GM12878 (cell line): ENCODE data around the gene RDH5. TPM values are rescaled to one million over a fixed set of nuclear protein-coding genes. Genes with fewer than 3 reads are reported as not detected.

Source experiments
- ATAC-seq: fragments of 200-7000 bp; cut with Tn5 transposase; 3 replicates; pipeline ENCODE4 v1.9.1; 2020; ENCODE audit warnings: mild to moderate bottlenecking, moderate library complexity
- BruUV-seq: library from RNA; stranded (reverse); fragments of 400-500 nt; replicated peaks from 2 replicates; lab custom pipeline; 2021; lab: Mats Ljungman, UMichigan
- CTCF ChIA-PET: fragments of 300-600 bp; sonication (Branson Sonifier 250); formaldehyde crosslinking; extraction: SDS; loops from one replicate; lab custom pipeline; 2021; ENCODE audit warnings: inconsistent platforms; lab: Yijun Ruan, JAX
- POLR2A ChIA-PET: fragments of 350-600 bp; formaldehyde crosslinking; extraction: SDS; loops from one replicate; lab custom pipeline; 2021; ENCODE audit warnings: inconsistent platforms; lab: Charles Lee
- RAD21 ChIA-PET: fragments of 300-600 bp; sonication (Branson Sonifier 250); formaldehyde crosslinking; loops from one replicate; lab custom pipeline; 2023; ENCODE audit warnings: antibody characterized with exemption; ENCODE audit not compliant: unreplicated experiment; lab: Charles Lee
- SMC1A ChIA-PET: fragments of 300-600 bp; sonication (Branson Sonifier 250); formaldehyde crosslinking; loops from one replicate; lab custom pipeline; 2023; ENCODE audit not compliant: unreplicated experiment, uncharacterized antibody; lab: Charles Lee
- DNase-seq: peaks from one replicate; pipeline ENCODE4 v3.0.0-alpha.2; 2011; ENCODE audit warnings: low read depth, low spot score
- FAIRE-seq: peaks from 3 replicates; lab custom pipeline; 2011; peaks lifted over from hg19 to GRCh38; lab: Jason Lieb, UNC
- H2AFZ ChIP-seq: 2 replicates; pipeline ENCODE4 v1.6.0; 2011; ENCODE audit warnings: low read depth, low read length, control low read depth; ENCODE audit not compliant: control insufficient read depth
- H3K27ac ChIP-seq: 2 replicates; pipeline ENCODE4 v1.5.1; 2011; ENCODE audit warnings: control low read depth; ENCODE audit not compliant: control insufficient read depth, insufficient read depth
- H3K27me3 ChIP-seq, 2 experiments: replicated peaks in 1 of 2; 2 replicates each; pipeline versions ENCODE4 v1.6.0 to v1.6.1; 2011; ENCODE audit warnings: low read length in 1 of 2; ENCODE audit not compliant: control insufficient read depth in 2 of 2, insufficient read depth in 2 of 2
- H3K36me3 ChIP-seq, 2 experiments: 2 replicates each; pipeline ENCODE4 v1.5.1; 2011; ENCODE audit warnings: low read length in 1 of 2; ENCODE audit not compliant: control insufficient read depth in 2 of 2, insufficient read depth in 2 of 2
- H3K4me1 ChIP-seq: 2 replicates; pipeline ENCODE4 v1.6.1; 2011; ENCODE audit warnings: mild to moderate bottlenecking, low read length, moderate library complexity, mixed read lengths; ENCODE audit not compliant: control insufficient read depth, insufficient read depth
- H3K4me2 ChIP-seq: 2 replicates; pipeline ENCODE4 v1.6.0; 2011; ENCODE audit warnings: control low read depth; ENCODE audit not compliant: control insufficient read depth, insufficient read depth
- H3K4me3 ChIP-seq: fragments of 200-600 bp; sonication (generic); 2 replicates; pipeline ENCODE4 v1.5.1; 2016
- H3K79me2 ChIP-seq: 2 replicates; pipeline ENCODE4 v1.6.0; 2011; ENCODE audit warnings: low read length; ENCODE audit not compliant: control insufficient read depth, insufficient read depth
- H3K9ac ChIP-seq: 2 replicates; pipeline ENCODE4 v1.8.0; 2011; ENCODE audit warnings: low read length, control low read depth, mixed read lengths; ENCODE audit not compliant: control insufficient read depth, insufficient read depth
- H3K9me3 ChIP-seq: replicated peaks from 3 replicates; pipeline ENCODE4 v1.5.1; 2011; ENCODE audit warnings: mild to moderate bottlenecking, low read length; ENCODE audit not compliant: control insufficient read depth, insufficient read depth
- H4K20me1 ChIP-seq: 2 replicates; pipeline ENCODE4 v1.6.0; 2011; ENCODE audit not compliant: control insufficient read depth, insufficient read depth
- BCL11A ChIP-seq: IDR thresholded peaks from 2 replicates; pipeline ENCODE4 v1.6.1; 2011; ENCODE audit warnings: low read depth, low read length
- BRCA1 ChIP-seq: IDR thresholded peaks from 2 replicates; pipeline ENCODE4 v1.6.1; 2011; ENCODE audit warnings: low read depth, low read length, improper control_type of control experiment
- CUX1 ChIP-seq: IDR thresholded peaks from 2 replicates; pipeline ENCODE4 v1.6.1; 2012; ENCODE audit warnings: improper control_type of control experiment, low read depth, low read length; ENCODE audit not compliant: insufficient replicate concordance
- EP300 ChIP-seq, 2 experiments: fragments of 150-350 bp in 1 of 2; IDR thresholded peaks; 2 replicates each; pipeline ENCODE4 v1.6.1; 2011 to 2012; ENCODE audit warnings: low read depth in 2 of 2, low read length in 2 of 2, borderline replicate concordance in 1 of 2, improper control_type of control experiment in 1 of 2, inconsistent platforms in 1 of 2; ENCODE audit not compliant: control insufficient read depth in 1 of 2
- FOXK2 ChIP-seq: fragments of 450-650 bp; IDR thresholded peaks from 2 replicates; pipeline ENCODE4 v1.6.1; 2017; ENCODE audit warnings: mild to moderate bottlenecking, moderate library complexity
- KAT2A ChIP-seq: conservative IDR thresholded peaks from 2 replicates; pipeline ENCODE4 v1.6.1; 2011; ENCODE audit warnings: low read depth, low read length; ENCODE audit not compliant: control insufficient read depth
- PAX8 ChIP-seq: fragments of 450-650 bp; IDR thresholded peaks from 2 replicates; pipeline ENCODE4 v1.6.1; 2017; ENCODE audit warnings: mild to moderate bottlenecking, moderate library complexity
- POLR2A ChIP-seq: IDR thresholded peaks from 2 replicates; pipeline ENCODE4 v1.6.1; 2011; ENCODE audit warnings: low read depth, mild to moderate bottlenecking, low read length
- POLR2AphosphoS2 ChIP-seq: IDR thresholded peaks from 2 replicates; pipeline ENCODE4 v1.6.1; 2011; ENCODE audit warnings: low read depth, mild to moderate bottlenecking, low read length, improper control_type of control experiment, moderate library complexity
- SP1 ChIP-seq: IDR thresholded peaks from one replicate; pipeline ENCODE4 v1.6.1; 2011; ENCODE audit warnings: low read depth, low read length
- SREBF1 ChIP-seq: IDR thresholded peaks from 2 replicates; pipeline ENCODE4 v1.6.1; 2012; ENCODE audit warnings: mild to moderate bottlenecking, low read length
- TBL1XR1 ChIP-seq: IDR thresholded peaks from 2 replicates; pipeline ENCODE4 v1.6.1; 2012; ENCODE audit warnings: low read depth, low read length, improper control_type of control experiment
- TCF7 ChIP-seq: IDR thresholded peaks from 2 replicates; pipeline ENCODE4 v1.6.1; 2014; ENCODE audit warnings: antibody characterized with exemption, borderline replicate concordance
- YY1 ChIP-seq: IDR thresholded peaks from 2 replicates; pipeline ENCODE4 v1.6.1; 2011; ENCODE audit warnings: low read depth, mild to moderate bottlenecking, low read length
- ZNF592 ChIP-seq: fragments of 450-650 bp; IDR thresholded peaks from 2 replicates; pipeline ENCODE4 v1.6.1; 2017; ENCODE audit warnings: mild to moderate bottlenecking, moderate library complexity
- WGBS: methylation state at CpG from one replicate; pipeline ENCODE4 v1.1.6; 2016; ENCODE audit warnings: low lambda C conversion rate; ENCODE audit not compliant: insufficient replicate concordance, insufficient coverage; ENCODE audit errors: missing lambda C conversion rate; 5-methylcytosine and 5-hydroxymethylcytosine counted together
- in situ Hi-C: fragments of 300-500 bp; cut with MboI; formaldehyde crosslinking; loops from 9 replicates; pipeline ENCODE4 v1.14.3; 2018; ENCODE audit warnings: mixed read lengths
- intact Hi-C: fragments of 100-400 bp; cut with micrococcal nuclease; formaldehyde crosslinking; loops from one replicate; pipeline ENCODE4 v1.14.2; 2022; ENCODE audit not compliant: unreplicated experiment
- polyA plus RNA-seq, 11 experiments: library from polyadenylated mRNA; depleted of rRNA in 4 of 11; unstranded in 6 of 11; stranded (reverse) in 5 of 11; fragments of >200 nt; fragmentation: Nextera tagmentation in 4 of 11; fragmentation: Illumina TruSeq in 1 of 11; extraction: Ambion mirVana in 4 of 11; extraction: Trizol in 1 of 11; gene quantifications; 1 replicate in 1 of 11; 2 replicates in 10 of 11; pipeline versions ENCODE4 v1.2.1 to v1.2.3, GENCODE V29; 2011 to 2016; ENCODE audit warnings: inconsistent platforms in 2 of 11, missing spikeins in 2 of 11, low read depth in 1 of 11
- total RNA-seq, 4 experiments: library from RNA; depleted of rRNA in 3 of 4; stranded (reverse); fragments of >200 nt in 3 of 4; fragmentation: Illumina TruSeq in 1 of 4; extraction: Trizol in 1 of 4; gene quantifications; 2 replicates each; pipeline versions ENCODE4 v1.2.1 to v1.2.3, GENCODE V29; 2013 to 2021

RDH5 gene
- total and polyA plus RNA-seq, 10 of the 15 experiments (the other 5 are each of a cell fraction or from before 2014, with no cell fraction given), result 2.6 to 11.6 (median 7.3) TPM

- Histone ChIP-seq H3K4me2 (no peak overlapping the region), H3K79me2 (no peaks in the 10 kb centered on the region), H3K36me3 (no peaks in the 10 kb centered on the region), H3K9ac (no peak overlapping the region), H3K27me3 (no peaks in the 10 kb centered on the region), H2AFZ (no peak overlapping the region), H3K9me3 (no peaks in the 10 kb centered on the region), H3K27ac (no peak overlapping the region), H4K20me1 (no peaks in the 10 kb centered on the region), H3K4me3 (no peak overlapping the region), H3K4me1 (no peaks in the 10 kb centered on the region)
- in situ Hi-C loops (no loop called here), intact Hi-C loops (no loop called here)
- ChIA-PET SMC1A (no interaction called here), RAD21 (no interaction called here), POLR2A (no interaction called here), CTCF (no interaction called here)
- no peak for FAIRE-seq
- DNase-seq, result no peak
- ATAC-seq, result no peak
- TF ChIP-seq EP300 (IDR thresholded peaks at IDR 0.05; ENCODE audit: borderline replicate concordance in 1 of 2, control insufficient read depth in 1 of 2, low read depth in 2 of 2, low read length in 2 of 2), result no peak
- TF ChIP-seq BCL11A, result no peak
- no peak for TF ChIP-seq FOXK2
- no peak for TF ChIP-seq CUX1
- TF ChIP-seq TBL1XR1, result no peak
- no peak for TF ChIP-seq POLR2A
- TF ChIP-seq YY1, result no peak
- TF ChIP-seq PAX8, result no peak
- TF ChIP-seq KAT2A, result no peak
- no peak for TF ChIP-seq ZNF592
- no peak for TF ChIP-seq POLR2AphosphoS2
- TF ChIP-seq SREBF1, result no peak
- no peak for TF ChIP-seq SP1
- no peak for TF ChIP-seq BRCA1
- no peak for TF ChIP-seq TCF7
- BruUV-seq, result no TSS peak
- 43% methylated on average over 5 of the region's 7 CpGs for WGBS
Measured at GRCh38 chr12:55695349-55695748, 24.8 kb upstream of the RDH5 start.
